Measurements from ENCODE around the gene RNF5. TPM values are rescaled to one million over a fixed set of nuclear protein-coding genes. Genes with fewer than 3 reads are reported as not detected.
"Not testable (repeated sequence)": the region's sequence is repeated elsewhere in the genome, so short reads cannot be mapped to it uniquely, and the experiment has no call there.

The RNF5 gene
- total RNA-seq, 2 donors from 2014 or later, result 46.0 to 64.5 TPM

DNA sequence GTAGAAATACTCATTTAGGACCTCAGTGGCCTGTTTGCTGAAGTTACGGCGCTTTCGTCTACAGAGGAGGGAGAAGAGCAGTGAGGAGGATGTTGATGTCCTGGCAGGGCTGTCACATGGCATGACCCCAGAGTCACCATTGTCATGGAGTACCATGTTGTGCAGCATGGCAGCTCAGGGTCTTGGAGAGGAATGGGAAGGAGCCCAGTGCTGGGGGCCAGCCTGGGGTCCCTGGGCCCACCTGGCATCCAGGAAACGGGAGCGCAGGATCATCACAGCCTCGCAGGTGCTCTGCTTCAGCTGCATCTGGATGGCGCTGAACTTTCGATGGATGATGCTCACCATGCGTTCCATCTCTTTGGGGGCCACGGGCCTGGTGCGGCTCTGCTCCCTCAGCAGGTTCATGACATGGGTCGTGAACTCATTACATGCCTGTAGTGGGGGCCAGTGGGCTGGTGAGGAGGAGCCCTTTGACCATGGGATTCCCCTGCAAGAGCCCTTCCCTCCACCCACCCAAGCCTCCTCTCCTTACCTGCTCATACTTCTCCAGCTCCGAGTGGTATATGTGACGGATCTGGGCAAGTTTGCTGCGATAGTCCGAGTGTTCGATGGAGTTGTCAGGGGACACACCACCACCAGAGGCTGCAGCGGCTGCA lies 9.6 kb downstream of the RNF5 start:
- not testable (repeated sequence) for H3K27me3 Mint-ChIP-seq; ATAC-seq (replicated peaks); H3K9me3 Mint-ChIP-seq
- Mint-ChIP-seq H3K36me3 (ENCODE audit: low read depth) (peaks cover 96% of the 10 kb centered on the region), H3K4me3 (peak overlapping the region; percentile 98), H3K27ac (peak overlapping the region; percentile 88), H3K4me1 (peaks cover 35% of the 10 kb centered on the region)

DNA sequence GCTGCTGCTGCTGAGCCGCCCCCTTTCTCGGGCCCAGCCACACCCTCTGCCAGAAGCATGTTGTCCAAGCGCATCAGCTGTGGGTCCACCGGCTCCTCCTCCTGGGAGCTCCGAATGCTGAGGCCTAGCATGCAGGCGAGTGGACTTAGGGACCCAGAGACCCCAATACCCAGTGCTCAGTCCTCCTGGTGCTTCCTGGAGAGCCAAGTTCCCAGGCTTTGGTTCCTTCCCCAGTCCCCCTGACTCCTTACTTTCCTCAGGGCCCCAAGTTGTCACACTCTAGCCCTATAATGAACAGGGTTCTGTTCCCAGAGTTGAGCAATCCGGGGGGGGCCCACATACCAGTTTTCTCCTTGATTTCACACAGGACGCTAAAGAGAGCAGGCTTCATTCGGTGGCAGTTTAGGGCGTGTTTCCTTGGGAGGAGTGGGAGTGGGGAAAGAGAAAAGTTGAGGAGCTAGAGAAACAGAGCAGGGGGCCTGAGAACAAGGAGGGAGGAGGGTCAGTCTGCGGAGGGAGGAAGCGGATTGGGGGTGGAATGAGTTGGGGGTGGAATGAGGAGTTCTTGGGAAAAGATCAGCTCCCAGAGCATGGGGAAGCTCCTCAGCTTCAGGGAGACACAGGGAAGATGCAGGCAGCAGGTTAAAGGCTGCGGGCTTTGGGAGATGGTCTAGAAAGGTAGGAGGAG lies 10.3 kb downstream of the RNF5 start:
- Mint-ChIP-seq H3K36me3 (ENCODE audit: low read depth) (peaks cover 90% of the 10 kb centered on the region), H3K4me1 (peaks cover 33% of the 10 kb centered on the region), H3K27ac (peak overlapping the region; percentile 95), H3K9me3 (no peaks in the 10 kb centered on the region), H3K27me3 (no peaks in the 10 kb centered on the region), H3K4me3 (peak overlapping the region; percentile 98)
- no peak for ATAC-seq (replicated peaks)

DNA sequence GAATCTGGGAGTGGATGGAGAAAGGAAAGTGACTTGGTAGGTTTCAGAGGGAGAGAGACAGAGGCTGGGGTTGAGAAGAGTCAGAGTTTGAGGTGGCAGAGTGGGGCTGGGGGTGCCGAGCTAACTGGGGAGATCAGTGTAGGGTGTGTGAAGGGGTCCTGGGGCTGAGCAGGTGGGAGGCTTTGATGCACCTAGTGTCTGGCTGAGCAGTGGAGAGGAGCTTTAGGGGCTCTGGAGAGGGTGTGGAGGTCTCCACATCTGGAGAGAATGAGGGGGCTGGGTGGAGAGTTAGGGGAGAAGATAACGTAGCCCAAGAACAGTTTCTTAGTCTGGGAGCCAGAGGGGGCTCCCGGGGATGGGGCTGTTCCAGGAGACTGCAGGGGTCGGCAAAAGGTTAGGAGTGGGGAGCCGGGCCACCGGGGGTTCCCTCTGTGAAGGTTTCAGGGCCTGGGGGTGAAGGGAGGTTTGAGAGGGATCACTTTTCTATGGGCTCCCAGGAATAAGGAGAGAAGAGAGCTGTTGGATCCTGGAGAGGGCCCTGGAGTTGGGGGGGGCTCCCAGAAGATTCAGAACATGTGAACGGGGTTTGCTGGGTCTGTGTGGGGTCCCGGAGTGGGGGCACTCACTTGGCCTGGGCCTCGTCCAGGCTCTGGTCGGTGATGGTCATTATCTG lies 11.0 kb downstream of the RNF5 start:
- ATAC-seq (replicated peaks), result no peak
- H3K27ac Mint-ChIP-seq, result peak overlapping the region; percentile 95
- no peaks in the 10 kb centered on the region for H3K27me3 Mint-ChIP-seq
- H3K36me3 Mint-ChIP-seq (ENCODE audit: low read depth), result peaks cover 84% of the 10 kb centered on the region
- H3K4me1 Mint-ChIP-seq, result peaks cover 39% of the 10 kb centered on the region
- peak overlapping the region; percentile 98 for H3K4me3 Mint-ChIP-seq
- no peaks in the 10 kb centered on the region for H3K9me3 Mint-ChIP-seq

DNA sequence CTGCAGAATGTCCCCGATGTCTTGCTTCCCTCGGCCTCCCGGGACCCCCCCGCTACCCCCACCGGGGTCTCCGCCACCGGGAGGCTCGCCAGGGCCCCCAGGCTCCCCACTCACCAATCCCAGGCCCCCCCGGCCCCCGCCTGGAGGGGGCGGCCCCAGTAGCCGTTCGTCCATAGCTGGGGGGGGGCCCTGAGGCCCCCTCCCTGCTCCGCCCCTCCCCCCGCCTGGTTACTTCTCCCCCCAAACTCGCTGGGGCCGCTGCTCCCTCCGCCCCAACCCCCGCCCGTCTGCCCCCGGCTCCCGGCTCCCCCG lies 11.5 kb downstream of the RNF5 start:
- peak overlapping the region; percentile 98 for H3K27ac Mint-ChIP-seq
- peaks cover 81% of the 10 kb centered on the region for H3K36me3 Mint-ChIP-seq (ENCODE audit: low read depth)
- no peaks in the 10 kb centered on the region for H3K9me3 Mint-ChIP-seq
- no peak for ATAC-seq (replicated peaks)
- H3K4me1 Mint-ChIP-seq, result peaks cover 42% of the 10 kb centered on the region
- peak overlapping the region; percentile 98 for H3K4me3 Mint-ChIP-seq
- no peaks in the 10 kb centered on the region for H3K27me3 Mint-ChIP-seq

DNA sequence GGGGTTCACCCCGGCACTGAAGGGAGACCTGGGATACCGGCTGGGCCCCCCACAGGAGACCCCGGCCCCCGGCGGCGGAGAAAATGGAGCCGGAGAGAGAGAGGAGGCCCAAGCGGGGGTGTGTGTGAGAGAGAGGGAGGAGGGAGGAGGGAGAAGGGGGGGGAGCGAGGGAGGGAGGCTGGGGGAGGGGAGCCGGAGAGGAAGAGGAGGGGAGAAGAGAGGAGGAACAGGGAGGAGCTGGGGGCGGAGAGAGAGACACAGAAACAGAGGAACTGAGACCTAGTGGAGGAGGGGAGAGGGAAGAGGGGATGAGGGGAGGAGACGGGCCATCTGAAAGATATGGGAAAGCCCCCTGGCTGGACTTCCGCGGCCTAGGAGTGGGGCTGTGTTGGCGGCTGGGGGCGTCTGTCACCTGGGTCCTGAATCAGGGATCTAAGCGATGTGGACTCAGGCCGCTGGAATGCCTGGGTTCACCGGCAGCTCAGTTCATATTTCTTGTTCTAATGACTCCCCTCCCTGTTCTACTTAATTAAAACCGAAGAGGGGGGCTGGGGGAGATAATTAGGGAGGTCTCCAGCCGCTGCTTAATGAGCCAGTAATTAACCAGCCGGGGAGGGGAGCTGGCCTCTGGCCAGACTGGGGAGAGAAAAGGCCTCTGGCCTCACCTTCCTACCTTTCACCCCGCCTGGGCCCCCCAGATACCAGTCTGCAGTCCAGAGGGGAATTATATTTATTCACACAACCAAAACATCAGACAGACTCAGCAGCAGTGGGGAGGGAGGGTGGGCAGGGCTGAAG lies 12.0 kb downstream of the RNF5 start, which contains the start of gene PBX2:
Gene PBX2, minus strand, starts transcription at position 149 of the 798 bp plus-strand sequence. CDS start 287 bp downstream, outside the sequence.
- H3K9me3 Mint-ChIP-seq, result no peaks in the 10 kb centered on the region
- peak; percentile 63 for ATAC-seq (replicated peaks)
- H3K27ac Mint-ChIP-seq, result peak within 1 kb of the TSS; percentile 98
- H3K36me3 Mint-ChIP-seq (ENCODE audit: low read depth), result peaks cover 76% of the 10 kb centered on the region
- H3K4me1 Mint-ChIP-seq, result peaks cover 48% of the 10 kb centered on the region
- no peaks in the 10 kb centered on the region for H3K27me3 Mint-ChIP-seq
- peak within 1 kb of the TSS; percentile 98 for H3K4me3 Mint-ChIP-seq

DNA sequence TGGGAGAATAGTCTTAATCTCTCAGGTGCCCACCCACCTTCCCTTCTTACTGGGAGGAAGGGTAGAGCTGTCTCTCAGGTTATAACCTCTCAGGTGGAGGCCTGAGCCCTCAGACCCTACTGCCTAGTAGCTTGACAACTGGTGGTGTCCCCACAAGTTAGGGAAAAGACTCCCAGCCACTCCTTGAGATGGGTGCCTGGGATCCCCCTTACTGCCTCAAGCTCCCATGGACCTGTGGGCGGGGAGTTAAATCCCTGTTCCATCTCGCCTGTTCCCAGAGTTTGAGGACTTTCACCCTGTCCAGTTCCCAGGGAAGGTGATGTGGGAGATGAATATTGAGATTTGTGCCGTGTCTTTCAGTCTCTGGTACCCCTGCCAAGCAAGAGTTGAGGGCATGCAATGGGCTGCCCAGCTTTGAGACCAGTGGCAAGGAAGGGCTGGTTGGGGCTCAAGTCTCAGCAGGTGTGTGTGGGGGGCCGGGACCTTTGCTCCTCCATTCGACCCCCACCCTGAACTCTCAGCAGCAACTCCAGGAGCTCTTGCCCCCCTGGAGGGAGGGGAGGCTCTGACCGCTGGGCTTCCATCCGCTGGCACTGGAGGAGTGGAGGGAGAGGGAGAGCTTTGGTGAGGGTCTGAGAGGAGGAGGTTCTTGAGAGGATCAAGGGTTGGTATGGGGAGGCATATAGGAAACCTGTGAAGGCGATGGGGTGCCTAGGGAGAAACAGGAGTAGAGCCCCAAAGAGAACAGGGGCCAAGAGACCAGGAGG lies 12.9 kb downstream of the RNF5 start:
- H3K4me1 Mint-ChIP-seq, result peaks cover 43% of the 10 kb centered on the region
- no peaks in the 10 kb centered on the region for H3K9me3 Mint-ChIP-seq
- no peaks in the 10 kb centered on the region for H3K27me3 Mint-ChIP-seq
- H3K27ac Mint-ChIP-seq, result peak overlapping the region; percentile 98
- H3K36me3 Mint-ChIP-seq (ENCODE audit: low read depth), result peaks cover 68% of the 10 kb centered on the region
- ATAC-seq (replicated peaks), result no peak
- H3K4me3 Mint-ChIP-seq, result peak overlapping the region; percentile 98

DNA sequence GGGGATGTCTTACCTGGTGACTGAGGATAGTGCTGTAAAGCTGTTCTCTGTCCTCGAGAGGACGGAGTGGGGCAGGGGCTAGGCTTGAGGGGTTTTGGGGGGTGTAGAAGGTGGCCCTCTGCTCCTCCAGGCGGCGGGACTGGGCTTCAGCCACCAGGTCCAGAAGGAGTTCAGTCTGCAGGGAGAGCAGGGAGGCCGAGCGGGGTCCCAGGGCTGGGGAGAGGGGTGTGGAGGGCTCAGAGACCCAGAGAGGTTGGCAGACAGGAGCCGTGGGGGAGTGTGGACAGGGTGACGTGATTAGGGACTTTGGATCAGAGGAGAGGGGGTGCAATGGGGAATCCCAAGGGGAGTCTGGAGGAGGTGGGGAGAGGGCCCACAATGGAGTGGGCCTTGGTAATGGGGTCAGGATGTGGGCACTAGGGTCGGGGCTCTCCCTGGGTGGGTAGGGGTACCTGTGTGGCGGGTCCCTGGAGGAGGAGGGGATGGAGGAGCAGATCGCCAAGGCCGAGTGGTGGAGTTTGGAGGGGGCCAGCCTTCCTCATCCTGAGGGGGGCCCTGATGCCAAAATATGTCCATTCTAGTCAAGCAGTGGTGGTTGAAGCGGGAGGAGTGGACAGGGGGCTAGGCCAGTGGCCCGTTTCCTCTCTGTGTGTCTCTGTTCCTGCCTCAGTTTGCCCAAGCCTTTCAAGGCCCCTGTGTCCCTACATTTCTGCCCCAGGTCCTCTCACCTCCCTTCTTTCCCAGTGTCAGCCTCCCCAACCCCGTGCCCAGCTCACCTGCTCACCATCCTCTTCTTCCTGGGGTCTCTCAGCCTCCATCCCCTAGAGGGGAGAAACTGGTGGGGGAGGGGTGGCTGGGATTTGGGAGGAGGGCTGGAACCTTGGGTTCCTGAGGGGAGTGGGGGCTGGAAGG lies 13.7 kb downstream of the RNF5 start:
- peaks cover 39% of the 10 kb centered on the region for H3K4me1 Mint-ChIP-seq
- H3K27me3 Mint-ChIP-seq, result no peaks in the 10 kb centered on the region
- H3K36me3 Mint-ChIP-seq (ENCODE audit: low read depth), result peaks cover 59% of the 10 kb centered on the region
- H3K9me3 Mint-ChIP-seq, result no peaks in the 10 kb centered on the region
- peak overlapping the region; percentile 98 for H3K4me3 Mint-ChIP-seq
- peak overlapping the region; percentile 98 for H3K27ac Mint-ChIP-seq
- no peak for ATAC-seq (replicated peaks)

DNA sequence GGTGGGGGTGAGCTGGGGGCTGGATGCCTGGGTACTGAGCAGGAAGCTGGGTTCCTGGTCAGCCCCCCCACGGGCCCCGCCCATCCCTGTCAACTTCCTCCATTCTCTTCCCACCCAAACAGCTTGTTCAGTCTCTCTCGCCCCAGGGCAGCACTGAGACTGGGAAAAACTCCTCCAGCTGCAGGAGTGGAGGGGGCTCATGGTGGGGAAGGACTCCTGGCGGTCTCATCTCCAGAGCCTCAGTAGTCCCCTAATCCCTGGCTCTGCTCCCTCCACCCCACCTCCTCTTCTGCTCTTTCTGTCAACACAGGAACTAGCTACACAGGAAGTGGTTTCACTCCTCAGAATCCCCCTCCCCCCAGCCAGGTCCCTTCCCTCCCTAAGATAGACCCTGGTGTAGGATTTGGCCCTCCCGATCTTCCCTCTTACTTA lies 14.4 kb downstream of the RNF5 start, which contains the start of gene GPSM3:
Gene GPSM3, minus strand, starts transcription at position 36 of the 432 bp plus-strand sequence. CDS start 130 bp downstream, outside the sequence.
- peaks cover 34% of the 10 kb centered on the region for H3K4me1 Mint-ChIP-seq
- no peak for ATAC-seq (replicated peaks)
- H3K27me3 Mint-ChIP-seq, result no peaks in the 10 kb centered on the region
- no peaks in the 10 kb centered on the region for H3K9me3 Mint-ChIP-seq
- peak within 1 kb of the TSS; percentile 98 for H3K27ac Mint-ChIP-seq
- H3K36me3 Mint-ChIP-seq (ENCODE audit: low read depth), result peaks cover 53% of the 10 kb centered on the region
- peak within 1 kb of the TSS; percentile 98 for H3K4me3 Mint-ChIP-seq

DNA sequence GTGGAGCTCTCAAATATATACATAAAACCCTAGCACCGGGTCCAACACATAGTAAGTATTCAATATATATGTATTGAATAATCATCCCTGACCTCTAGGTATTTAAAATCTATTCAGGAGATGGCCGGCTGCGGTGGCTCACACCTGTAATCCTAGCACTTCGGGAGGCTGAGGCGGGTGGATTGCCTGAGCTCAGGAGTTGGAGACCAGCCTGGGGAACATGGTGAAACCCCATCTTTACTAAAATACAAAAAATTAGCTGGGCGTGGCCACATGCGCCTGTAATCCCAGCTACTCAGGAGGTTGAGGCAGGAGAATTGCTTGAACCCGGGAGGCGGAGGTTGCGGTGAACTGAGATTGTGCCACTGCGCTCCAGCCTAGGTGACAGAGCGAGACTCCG lies 14.9 kb downstream of the RNF5 start:
- peak overlapping the region; percentile 98 for H3K27ac Mint-ChIP-seq
- H3K4me1 Mint-ChIP-seq, result peaks cover 32% of the 10 kb centered on the region
- H3K9me3 Mint-ChIP-seq; H3K27me3 Mint-ChIP-seq; ATAC-seq (replicated peaks): not testable (repeated sequence)
- H3K4me3 Mint-ChIP-seq, result peak overlapping the region; percentile 98
- peaks cover 48% of the 10 kb centered on the region for H3K36me3 Mint-ChIP-seq (ENCODE audit: low read depth)

DNA sequence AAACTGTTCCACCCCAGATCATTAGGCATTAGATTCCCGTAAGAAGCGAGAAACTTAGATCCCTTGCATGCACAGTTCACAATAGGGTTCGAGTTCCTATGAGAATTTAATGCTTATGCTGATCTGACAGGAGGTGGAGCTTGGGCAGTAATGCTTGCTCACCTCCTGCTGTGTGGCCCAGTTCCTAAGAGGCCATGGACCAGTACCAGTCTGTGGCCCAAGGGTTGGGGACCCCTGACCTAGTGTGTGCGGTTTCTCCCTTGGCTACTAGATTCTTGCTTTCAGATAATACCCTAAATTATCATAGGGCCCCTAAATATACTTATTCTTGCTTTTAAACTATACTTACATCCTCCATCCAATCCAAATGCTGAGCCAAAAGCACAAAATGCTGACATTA lies 16.2 kb downstream of the RNF5 start:
- peak overlapping the region; percentile 97 for H3K27ac Mint-ChIP-seq
- H3K36me3 Mint-ChIP-seq (ENCODE audit: low read depth), result peaks cover 35% of the 10 kb centered on the region
- ATAC-seq (replicated peaks), result no peak
- no peaks in the 10 kb centered on the region for H3K9me3 Mint-ChIP-seq
- H3K4me1 Mint-ChIP-seq, result peaks cover 23% of the 10 kb centered on the region
- H3K27me3 Mint-ChIP-seq, result no peaks in the 10 kb centered on the region
- peak overlapping the region; percentile 98 for H3K4me3 Mint-ChIP-seq

DNA sequence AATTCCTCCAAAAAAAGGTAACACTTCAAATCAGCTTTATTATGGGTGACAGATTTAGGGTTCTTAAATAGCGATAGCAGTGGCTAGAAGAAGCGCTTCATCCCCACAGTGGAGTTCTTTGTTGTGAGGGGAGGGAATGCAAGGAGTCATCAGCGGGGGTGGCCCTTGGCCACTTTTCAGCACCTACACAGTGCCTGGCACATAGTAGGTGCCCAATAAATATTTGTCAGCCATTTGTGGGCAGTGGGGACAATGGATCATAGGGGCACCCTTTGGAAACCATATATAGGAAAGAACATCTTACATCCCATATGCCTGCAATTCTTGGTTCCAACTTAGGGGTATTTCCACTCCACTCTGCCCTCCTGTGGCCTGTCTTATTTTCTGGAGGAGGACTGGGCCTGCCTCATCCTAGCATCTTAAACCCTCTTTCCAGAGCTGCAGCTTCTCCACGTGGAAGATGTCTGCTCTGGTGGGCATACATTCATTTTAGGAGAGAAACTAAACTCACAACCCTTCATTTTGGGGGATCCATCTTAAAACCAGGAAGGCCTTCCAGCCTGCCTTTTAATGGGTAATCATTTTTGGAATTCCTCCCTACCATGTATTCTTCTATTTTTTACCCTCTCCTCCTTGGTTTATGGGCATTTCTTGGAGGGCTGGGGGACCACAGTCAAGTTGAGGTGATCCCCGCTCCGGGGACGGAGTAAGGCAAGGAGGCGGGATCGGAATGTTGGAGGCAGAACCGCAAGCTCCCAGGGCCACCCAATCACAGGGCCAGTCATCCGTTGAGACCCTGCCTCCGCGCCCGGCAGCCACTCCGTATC lies 16.8 kb downstream of the RNF5 start:
- no peaks in the 10 kb centered on the region for H3K27me3 Mint-ChIP-seq
- H3K36me3 Mint-ChIP-seq (ENCODE audit: low read depth), result peaks cover 30% of the 10 kb centered on the region
- ATAC-seq (replicated peaks), result no peak
- H3K4me3 Mint-ChIP-seq, result peak overlapping the region; percentile 98
- peaks cover 23% of the 10 kb centered on the region for H3K4me1 Mint-ChIP-seq
- H3K27ac Mint-ChIP-seq, result peak overlapping the region; percentile 97
- no peaks in the 10 kb centered on the region for H3K9me3 Mint-ChIP-seq

DNA sequence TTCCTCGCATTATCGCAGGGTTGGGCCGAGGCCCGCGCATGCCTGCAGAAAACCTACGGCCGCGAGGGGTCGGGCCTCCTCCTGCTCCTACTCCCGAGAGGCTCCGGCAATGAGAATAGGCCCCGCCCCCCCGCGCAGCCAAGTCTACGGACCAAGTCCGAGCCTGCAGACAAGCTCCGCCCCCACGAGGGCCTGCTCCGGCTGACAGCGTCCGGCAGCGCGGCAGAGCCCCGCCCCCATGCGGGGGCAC lies 17.4 kb downstream of the RNF5 start:
- Mint-ChIP-seq H3K4me3 (peak overlapping the region; percentile 98), H3K36me3 (ENCODE audit: low read depth) (peaks cover 24% of the 10 kb centered on the region), H3K27me3 (peaks cover 3% of the 10 kb centered on the region), H3K9me3 (no peaks in the 10 kb centered on the region), H3K27ac (peak overlapping the region; percentile 97), H3K4me1 (peaks cover 23% of the 10 kb centered on the region)
- ATAC-seq (replicated peaks), result peak; percentile 89

Data from activated T-helper 17 cell treated with anti-CD3 and anti-CD28 coated beads, Interleukin-2, amount 50 U/mL, for 72 hours (primary cell).